IMR-90 (cell line): Measurements from ENCODE around the gene MORF4L1. TPM values are rescaled to one million over a fixed set of nuclear protein-coding genes. Genes with fewer than 3 reads are reported as not detected.
A peak's percentile ranks its signal among the peaks of the same experiment; 100 is the strongest.

Source experiments
- FOS ChIP-seq: fragments of 150-350 bp; IDR thresholded peaks from 2 replicates; pipeline ENCODE4 v1.6.1; 2016; ENCODE audit warnings: low read depth, low read length
- MXI1 ChIP-seq: IDR thresholded peaks from 2 replicates; pipeline ENCODE4 v1.6.1; 2012; ENCODE audit warnings: low read depth, mild to moderate bottlenecking, low read length, moderate library complexity, borderline replicate concordance
- SMC3 ChIP-seq: fragments of 150-350 bp; IDR thresholded peaks from 2 replicates; pipeline ENCODE4 v1.6.1; 2016; ENCODE audit warnings: low read depth, mild to moderate bottlenecking, antibody characterized with exemption, low read length, moderate library complexity
- polyA plus RNA-seq, 3 experiments: library from polyadenylated mRNA; depleted of rRNA; stranded (reverse); fragments of >200 nt; gene quantifications; 2 replicates each; pipeline ENCODE4 v1.2.3, GENCODE V29; 2012; ENCODE audit warnings: low replicate concordance in 1 of 3
- total RNA-seq: library from RNA; depleted of rRNA; stranded (reverse); fragments of >200 nt; gene quantifications from 2 replicates; pipeline ENCODE4 v1.2.3, GENCODE V29; 2012
- TF ChIP-seq, protein P1 (sequence below): fragments of 150-350 bp; IDR thresholded peaks from 2 replicates; pipeline ENCODE4 v1.6.1; 2016; ENCODE audit warnings: low read depth, mild to moderate bottlenecking, low read length, moderate library complexity, borderline replicate concordance

Gene MORF4L1
- total and polyA plus RNA-seq, 2 of the 4 experiments (the other 2 are of a cell fraction), result 217 to 392 TPM

DNA sequence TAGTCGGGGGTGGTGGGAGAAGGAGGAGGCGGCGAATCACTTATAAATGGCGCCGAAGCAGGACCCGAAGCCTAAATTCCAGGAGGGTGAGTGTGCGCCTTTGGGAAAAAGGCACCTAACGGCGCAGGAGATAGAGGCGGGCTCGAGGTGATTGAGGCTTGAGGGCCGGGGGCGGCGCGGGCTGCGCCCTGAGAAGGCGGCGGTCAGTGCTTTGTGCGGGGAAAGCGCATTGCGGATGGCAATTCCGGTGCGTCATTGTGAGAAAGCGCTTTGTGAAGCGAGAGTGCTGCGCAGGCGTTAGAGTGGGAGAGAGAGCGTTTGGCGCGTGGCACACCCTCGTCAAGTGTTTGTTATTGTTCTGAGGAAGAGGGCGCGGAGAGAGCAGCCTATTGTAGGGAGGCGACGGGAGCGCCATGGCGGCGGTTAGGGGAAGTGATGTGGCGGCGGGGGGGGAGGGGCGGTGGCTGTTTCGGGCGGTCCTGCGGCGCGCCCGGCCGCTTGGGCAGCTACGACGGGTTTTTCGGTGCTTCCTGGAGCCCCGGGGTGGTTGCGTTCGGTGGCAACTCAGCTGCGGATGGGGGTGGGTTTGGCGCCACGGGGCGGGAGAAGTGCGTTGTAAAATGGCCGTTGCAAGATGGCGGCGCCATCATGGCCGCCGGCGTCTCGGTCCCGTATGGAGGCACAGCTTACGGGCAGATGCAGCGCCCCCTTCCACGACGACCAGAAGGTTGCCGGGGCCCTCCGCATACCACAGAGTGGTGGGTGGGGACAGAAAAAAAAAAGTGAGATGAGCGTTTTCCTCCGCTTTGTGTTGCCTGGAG lies 492 bp downstream of the MORF4L1 start (continued):
- TF ChIP-seq, protein P1, sequence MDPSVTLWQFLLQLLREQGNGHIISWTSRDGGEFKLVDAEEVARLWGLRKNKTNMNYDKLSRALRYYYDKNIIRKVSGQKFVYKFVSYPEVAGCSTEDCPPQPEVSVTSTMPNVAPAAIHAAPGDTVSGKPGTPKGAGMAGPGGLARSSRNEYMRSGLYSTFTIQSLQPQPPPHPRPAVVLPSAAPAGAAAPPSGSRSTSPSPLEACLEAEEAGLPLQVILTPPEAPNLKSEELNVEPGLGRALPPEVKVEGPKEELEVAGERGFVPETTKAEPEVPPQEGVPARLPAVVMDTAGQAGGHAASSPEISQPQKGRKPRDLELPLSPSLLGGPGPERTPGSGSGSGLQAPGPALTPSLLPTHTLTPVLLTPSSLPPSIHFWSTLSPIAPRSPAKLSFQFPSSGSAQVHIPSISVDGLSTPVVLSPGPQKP, result no peak
- TF ChIP-seq FOS (no peak), MXI1 (peak; percentile 15; the same call in 1 of the 2 replicates), SMC3 (no peak; the same call in 1 of the 2 replicates)
